Nephron progenitor cell (in vitro differentiated cells): Measurements from ENCODE around the gene TFDP1.

Experiments used
- DNase-seq: peaks from one replicate; pipeline ENCODE4 v3.0.0; 2021
- H3K27ac Mint-ChIP-seq: 2 replicates; pipeline ENCODE4 v1.8.0; 2021; ENCODE audit warnings: mild to moderate bottlenecking, moderate library complexity, mixed read lengths
- H3K27me3 Mint-ChIP-seq: 2 replicates; pipeline ENCODE4 v1.8.0; 2021; ENCODE audit warnings: mild to moderate bottlenecking, low read depth, mixed read lengths; ENCODE audit not compliant: poor library complexity
- H3K36me3 Mint-ChIP-seq: 2 replicates; pipeline ENCODE4 v1.8.0; 2021; ENCODE audit warnings: low read depth, mixed read lengths
- H3K4me1 Mint-ChIP-seq: 2 replicates; pipeline ENCODE4 v1.8.0; 2021; ENCODE audit warnings: mixed read lengths
- H3K4me3 Mint-ChIP-seq: 2 replicates; pipeline ENCODE4 v1.8.0; 2021; ENCODE audit warnings: mild to moderate bottlenecking, moderate library complexity, mixed read lengths
- H3K9me3 Mint-ChIP-seq: 2 replicates; pipeline ENCODE4 v1.8.0; 2021; ENCODE audit warnings: mild to moderate bottlenecking, moderate library complexity, mixed read lengths
- TF ChIP-seq, protein P1 (sequence below): fragments of 200-600 bp; sonication (generic); IDR thresholded peaks from 2 replicates; pipeline ENCODE4 v1.5.0; 2021; ENCODE audit warnings: antibody characterized with exemption

TFDP1 gene

DNA sequence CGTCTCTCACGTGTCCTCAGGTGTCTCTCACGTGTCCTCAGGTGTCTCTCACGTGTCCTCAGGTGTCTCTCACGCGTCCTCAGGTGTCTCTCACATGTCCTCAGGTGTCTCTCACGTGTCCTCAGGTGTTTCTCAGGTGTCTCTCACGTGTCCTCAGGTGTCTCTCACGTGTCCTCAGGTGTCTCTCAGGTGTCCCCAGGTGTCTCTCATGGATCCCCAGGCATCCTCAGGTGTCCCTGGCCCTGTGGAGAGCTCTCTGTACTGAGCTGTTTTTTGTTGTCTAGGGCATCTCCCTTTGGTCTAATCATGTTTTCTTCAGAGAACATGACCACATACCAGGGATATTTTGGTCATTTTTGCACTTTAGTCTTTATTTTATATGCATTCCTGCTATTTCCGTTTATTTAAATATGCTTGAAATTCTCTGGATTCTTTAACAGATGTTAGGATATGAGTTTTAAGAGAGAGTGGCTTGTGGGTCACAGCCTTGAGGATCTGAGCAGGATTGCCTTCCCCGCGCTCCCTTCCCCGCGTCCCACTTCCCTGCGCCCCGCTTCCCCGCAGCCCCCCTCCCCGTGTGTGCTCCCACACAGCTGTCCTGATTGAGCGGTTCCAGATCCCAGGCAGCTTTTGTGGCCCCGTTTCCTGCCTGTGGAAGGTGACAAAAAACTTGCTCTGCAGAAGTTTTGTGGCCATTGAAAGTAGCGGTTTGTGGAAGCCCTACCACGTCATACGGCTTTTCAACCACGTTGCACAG lies 41.6 kb downstream of the TFDP1 start:
- Mint-ChIP-seq H3K4me3 (no peak overlapping the region), H3K27me3 (peaks cover 3% of the 10 kb centered on the region), H3K4me1 (peaks cover 16% of the 10 kb centered on the region), H3K9me3 (peaks cover 25% of the 10 kb centered on the region), H3K27ac (no peak overlapping the region), H3K36me3 (peaks cover 80% of the 10 kb centered on the region)
- TF ChIP-seq, protein P1, sequence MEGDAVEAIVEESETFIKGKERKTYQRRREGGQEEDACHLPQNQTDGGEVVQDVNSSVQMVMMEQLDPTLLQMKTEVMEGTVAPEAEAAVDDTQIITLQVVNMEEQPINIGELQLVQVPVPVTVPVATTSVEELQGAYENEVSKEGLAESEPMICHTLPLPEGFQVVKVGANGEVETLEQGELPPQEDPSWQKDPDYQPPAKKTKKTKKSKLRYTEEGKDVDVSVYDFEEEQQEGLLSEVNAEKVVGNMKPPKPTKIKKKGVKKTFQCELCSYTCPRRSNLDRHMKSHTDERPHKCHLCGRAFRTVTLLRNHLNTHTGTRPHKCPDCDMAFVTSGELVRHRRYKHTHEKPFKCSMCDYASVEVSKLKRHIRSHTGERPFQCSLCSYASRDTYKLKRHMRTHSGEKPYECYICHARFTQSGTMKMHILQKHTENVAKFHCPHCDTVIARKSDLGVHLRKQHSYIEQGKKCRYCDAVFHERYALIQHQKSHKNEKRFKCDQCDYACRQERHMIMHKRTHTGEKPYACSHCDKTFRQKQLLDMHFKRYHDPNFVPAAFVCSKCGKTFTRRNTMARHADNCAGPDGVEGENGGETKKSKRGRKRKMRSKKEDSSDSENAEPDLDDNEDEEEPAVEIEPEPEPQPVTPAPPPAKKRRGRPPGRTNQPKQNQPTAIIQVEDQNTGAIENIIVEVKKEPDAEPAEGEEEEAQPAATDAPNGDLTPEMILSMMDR, result no peak
- no peak for DNase-seq

DNA sequence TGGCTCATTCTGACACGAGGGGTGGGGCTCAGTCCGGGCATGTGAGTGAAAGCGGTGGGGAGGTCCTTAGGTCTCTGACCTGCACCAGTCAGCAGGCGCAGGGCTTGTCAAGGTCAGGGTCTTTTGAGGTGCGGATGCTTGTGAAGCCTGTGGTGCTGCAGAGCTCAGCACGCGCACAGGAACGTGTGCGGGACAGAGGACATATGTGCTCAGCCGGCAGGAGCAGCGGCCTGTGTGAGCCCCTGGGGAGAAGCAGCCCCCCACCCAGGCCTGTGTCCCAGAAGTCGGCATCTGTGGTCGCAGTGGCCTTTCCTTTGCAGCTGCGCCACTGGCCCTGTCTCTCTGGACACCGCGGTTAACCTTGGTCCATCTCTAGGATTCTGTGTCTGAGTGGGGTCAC lies 42.6 kb downstream of the TFDP1 start:
- Mint-ChIP-seq H3K4me3 (no peak overlapping the region), H3K4me1 (peaks cover 19% of the 10 kb centered on the region), H3K36me3 (peaks cover 80% of the 10 kb centered on the region), H3K9me3 (peaks cover 20% of the 10 kb centered on the region), H3K27me3 (peaks cover 3% of the 10 kb centered on the region), H3K27ac (peak overlapping the region; percentile 95)
- no peak for DNase-seq
- TF ChIP-seq, protein P1, result no peak

DNA sequence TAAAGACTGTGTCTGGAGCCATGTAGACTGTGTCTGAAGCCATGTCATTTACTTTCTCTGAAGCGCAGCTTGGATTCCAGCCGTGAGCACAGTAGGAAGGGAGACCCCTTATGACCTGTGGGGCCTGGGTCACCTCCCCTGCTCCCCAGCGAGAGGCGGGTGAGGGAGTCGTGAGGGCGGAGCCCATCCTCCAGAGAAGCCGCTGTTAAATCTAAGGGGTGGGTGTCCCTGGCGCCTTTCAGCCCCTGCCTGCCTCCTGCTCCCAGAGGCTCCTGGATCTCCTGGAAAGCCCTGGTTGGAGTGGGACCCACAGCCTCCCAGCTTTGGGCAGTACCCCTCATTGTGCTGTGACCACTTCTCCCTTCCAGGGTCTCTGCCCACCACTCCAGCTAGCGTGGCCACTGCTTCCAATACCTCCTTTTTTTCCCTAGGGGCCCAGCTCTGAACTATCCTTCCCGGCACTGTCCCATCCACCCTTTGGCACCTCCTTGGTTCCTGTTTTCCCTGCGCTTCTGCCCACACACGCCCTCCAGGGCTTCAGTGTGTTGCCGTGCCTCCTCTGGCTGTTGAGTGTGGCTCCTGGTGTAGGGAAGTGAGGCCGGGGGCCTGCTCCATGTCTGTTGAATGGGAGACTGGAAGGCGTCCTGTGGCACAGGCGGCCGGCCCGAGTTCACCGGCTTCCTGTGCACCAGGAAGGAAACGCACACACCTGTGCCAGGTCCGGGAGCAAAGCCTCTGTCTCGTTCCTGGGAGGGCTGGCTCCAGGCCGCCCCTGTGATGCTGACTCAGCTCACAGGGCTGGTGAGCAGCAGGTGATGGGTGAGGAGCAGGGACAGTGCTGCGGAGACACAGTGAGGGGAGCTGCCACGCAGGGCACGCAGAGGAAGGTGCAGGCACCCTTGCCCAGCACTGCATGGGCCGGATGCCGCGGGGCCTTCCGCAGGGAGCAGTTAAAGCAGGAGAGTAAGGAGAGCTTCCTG lies 44.0 kb downstream of the TFDP1 start:
- no peak for DNase-seq
- peaks cover 73% of the 10 kb centered on the region for H3K36me3 Mint-ChIP-seq

DNA sequence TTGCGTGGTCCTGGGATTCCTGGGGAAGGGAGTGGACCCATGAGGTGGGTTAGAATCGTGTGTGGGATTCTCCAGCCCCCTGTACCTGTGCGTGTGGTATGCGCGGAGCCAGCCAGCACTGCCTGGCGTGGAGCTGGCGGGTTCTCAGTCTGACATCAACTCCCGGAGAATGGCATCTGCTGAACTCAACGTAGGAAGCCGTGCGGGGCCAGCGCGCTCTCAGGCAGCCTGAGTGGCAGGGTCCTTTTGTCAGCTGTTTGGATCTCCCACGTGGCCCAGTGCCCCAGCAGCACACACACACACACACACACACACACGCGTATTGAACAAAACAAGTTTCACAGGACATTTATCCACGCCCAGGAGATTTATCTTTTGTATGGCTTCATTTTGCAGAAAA lies 45.3 kb downstream of the TFDP1 start:
- TF ChIP-seq, protein P1, result no peak
- H3K4me3 Mint-ChIP-seq, result no peak overlapping the region
- peaks cover 19% of the 10 kb centered on the region for H3K4me1 Mint-ChIP-seq
- DNase-seq, result no peak
- H3K27me3 Mint-ChIP-seq, result peaks cover 2% of the 10 kb centered on the region
- H3K27ac Mint-ChIP-seq, result peak overlapping the region; percentile 74
- peaks cover 73% of the 10 kb centered on the region for H3K36me3 Mint-ChIP-seq
- H3K9me3 Mint-ChIP-seq, result peaks cover 3% of the 10 kb centered on the region

More for the DNA sequence above, 44.0 kb downstream of the TFDP1 start:
- peaks cover 8% of the 10 kb centered on the region for H3K9me3 Mint-ChIP-seq
- peaks cover 3% of the 10 kb centered on the region for H3K27me3 Mint-ChIP-seq
- no peak overlapping the region for H3K4me3 Mint-ChIP-seq
- TF ChIP-seq, protein P1, result no peak
- H3K4me1 Mint-ChIP-seq, result peaks cover 19% of the 10 kb centered on the region
- H3K27ac Mint-ChIP-seq, result peak overlapping the region; percentile 95

DNA sequence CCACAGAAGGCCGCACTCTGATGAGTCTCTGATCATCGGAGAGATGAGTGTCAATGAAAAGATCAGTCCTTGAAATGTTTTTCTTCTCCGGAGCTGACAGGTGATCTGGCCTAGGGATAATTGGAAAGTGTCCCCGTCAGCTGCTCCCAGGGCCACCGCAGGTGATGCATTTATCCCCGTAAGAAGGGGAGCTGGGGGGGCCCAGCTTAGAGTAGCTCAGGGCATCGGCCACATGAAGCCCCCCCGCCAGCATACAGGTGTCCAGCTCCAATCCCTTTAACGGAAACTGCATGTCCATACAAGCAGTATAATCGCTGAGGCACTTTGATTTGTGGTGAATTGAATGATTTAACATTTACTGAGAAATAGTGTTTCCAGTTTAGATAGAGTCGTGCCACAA lies 45.7 kb downstream of the TFDP1 start:
- H3K4me3 Mint-ChIP-seq, result no peak overlapping the region
- TF ChIP-seq, protein P1, result no peak
- H3K27ac Mint-ChIP-seq, result peak overlapping the region; percentile 61
- peaks cover 72% of the 10 kb centered on the region for H3K36me3 Mint-ChIP-seq
- peaks cover 19% of the 10 kb centered on the region for H3K4me1 Mint-ChIP-seq
- peaks cover 3% of the 10 kb centered on the region for H3K9me3 Mint-ChIP-seq
- H3K27me3 Mint-ChIP-seq, result no peaks in the 10 kb centered on the region
- DNase-seq, result no peak
